IMR-90 (cell line): ENCODE data around the gene AQP1. TPM values are rescaled to one million over a fixed set of nuclear protein-coding genes. Genes with fewer than 3 reads are reported as not detected.
A peak's percentile ranks its signal among the peaks of the same experiment; 100 is the strongest.

Experiments
- ATAC-seq: fragments of 200-7000 bp; cut with Tn5 transposase; 2 replicates; pipeline ENCODE4 v1.9.1; 2020; ENCODE audit warnings: low read depth, mild to moderate bottlenecking, moderate library complexity
- BruUV-seq: library from RNA; stranded (reverse); fragments of 400-500 nt; replicated peaks from 2 replicates; lab custom pipeline; 2021; lab: Mats Ljungman, UMichigan
- CTCF ChIA-PET: fragments of 300-600 bp; formaldehyde crosslinking; extraction: SDS; loops from one replicate; lab custom pipeline; 2021; ENCODE audit warnings: antibody characterized with exemption; lab: Yijun Ruan, JAX
- POLR2A ChIA-PET: fragments of 300-600 bp; sonication (Branson Sonifier 250); formaldehyde crosslinking; loops from one replicate; lab custom pipeline; 2022; ENCODE audit warnings: antibody characterized with exemption; ENCODE audit not compliant: unreplicated experiment; lab: Charles Lee
- DNase-seq: peaks from one replicate; pipeline ENCODE4 v3.0.0; 2013
- H2AFZ ChIP-seq: replicated peaks from 2 replicates; pipeline ENCODE3; 2013; ENCODE audit warnings: low read length, mild to moderate bottlenecking; ENCODE audit not compliant: poor library complexity
- H2AK5ac ChIP-seq: 2 replicates; pipeline ENCODE4 v1.6.1; 2013; ENCODE audit warnings: low read depth, low read length, inconsistent platforms
- H2AK9ac ChIP-seq: replicated peaks from 2 replicates; pipeline ENCODE3; 2013; ENCODE audit warnings: mild to moderate bottlenecking, low read depth, low read length, moderate library complexity; ENCODE audit not compliant: poor library complexity
- H2BK120ac ChIP-seq: 2 replicates; pipeline ENCODE4 v1.6.1; 2013; ENCODE audit warnings: low read depth, low read length, inconsistent platforms
- H2BK15ac ChIP-seq: 3 replicates; pipeline ENCODE4 v1.6.1; 2013; ENCODE audit warnings: low read depth, low read length, inconsistent platforms
- H2BK20ac ChIP-seq: 2 replicates; pipeline ENCODE4 v1.6.1; 2013; ENCODE audit warnings: low read depth, mild to moderate bottlenecking, inconsistent platforms, low read length, moderate library complexity
- H2BK5ac ChIP-seq: 2 replicates; pipeline ENCODE4 v1.6.1; 2013; ENCODE audit warnings: mild to moderate bottlenecking, low read depth, low read length, inconsistent platforms; ENCODE audit not compliant: poor library complexity, severe bottlenecking
- H3K14ac ChIP-seq: replicated peaks from 2 replicates; pipeline ENCODE4 v1.6.1; 2013; ENCODE audit warnings: low read depth, low read length, inconsistent platforms
- H3K18ac ChIP-seq: 2 replicates; pipeline ENCODE4 v1.6.1; 2013; ENCODE audit warnings: low read depth, low read length, control low read depth
- H3K23ac ChIP-seq: 2 replicates; pipeline ENCODE4 v1.6.1; 2013; ENCODE audit warnings: low read depth, low read length, inconsistent platforms
- H3K27ac ChIP-seq: 2 replicates; pipeline ENCODE4 v1.5.1; 2013; ENCODE audit warnings: mild to moderate bottlenecking, control low read depth, low read length; ENCODE audit not compliant: insufficient read depth
- H3K27me3 ChIP-seq: 2 replicates; pipeline ENCODE4 v1.6.1; 2013; ENCODE audit warnings: low read length; ENCODE audit not compliant: control insufficient read depth, insufficient read depth
- H3K36me3 ChIP-seq: 2 replicates; pipeline ENCODE4 v1.6.1; 2013; ENCODE audit warnings: low read length, mixed read lengths; ENCODE audit not compliant: control insufficient read depth, insufficient read depth
- H3K4ac ChIP-seq: 2 replicates; pipeline ENCODE4 v1.6.1; 2013; ENCODE audit warnings: low read depth, low read length, inconsistent platforms
- H3K4me1 ChIP-seq: 2 replicates; pipeline ENCODE4 v1.6.1; 2013; ENCODE audit warnings: low read length, mixed read lengths; ENCODE audit not compliant: control insufficient read depth, insufficient read depth
- H3K4me2 ChIP-seq: 2 replicates; pipeline ENCODE4 v1.6.1; 2013; ENCODE audit warnings: low read depth, mild to moderate bottlenecking, control low read depth, low read length, moderate library complexity
- H3K4me3 ChIP-seq: 2 replicates; pipeline ENCODE4 v1.5.1; 2013; ENCODE audit warnings: low read depth, mild to moderate bottlenecking, control low read depth, low read length, moderate library complexity; ENCODE audit not compliant: insufficient read depth
- H3K56ac ChIP-seq: 2 replicates; pipeline ENCODE4 v1.6.1; 2013; ENCODE audit warnings: low read length, inconsistent platforms; ENCODE audit not compliant: insufficient read depth; ENCODE audit errors: extremely low read depth
- H3K79me1 ChIP-seq, 2 experiments: 2 replicates each; pipeline ENCODE4 v1.6.1; 2013; ENCODE audit warnings: low read length in 2 of 2, inconsistent platforms in 1 of 2, low read depth in 1 of 2
- H3K9ac ChIP-seq: 2 replicates; pipeline ENCODE4 v1.6.1; 2013; ENCODE audit warnings: low read depth, low read length, control low read depth
- H3K9me1 ChIP-seq: 2 replicates; pipeline ENCODE4 v1.6.1; 2013; ENCODE audit warnings: low read length, inconsistent platforms; ENCODE audit not compliant: insufficient read depth
- H3K9me3 ChIP-seq: 2 replicates; pipeline ENCODE4 v1.6.1; 2013; ENCODE audit warnings: low read length; ENCODE audit not compliant: control insufficient read depth, insufficient read depth
- H4K20me1 ChIP-seq: 2 replicates; pipeline ENCODE4 v1.6.1; 2013; ENCODE audit warnings: low read length, inconsistent platforms; ENCODE audit not compliant: insufficient read depth
- H4K5ac ChIP-seq: 2 replicates; pipeline ENCODE4 v1.6.1; 2013; ENCODE audit warnings: mild to moderate bottlenecking, low read depth, low read length, control low read depth
- H4K8ac ChIP-seq, 2 experiments: 2 replicates each; pipeline ENCODE4 v1.6.1; 2013; ENCODE audit warnings: low read depth in 2 of 2, low read length in 2 of 2, control low read depth in 1 of 2, inconsistent platforms in 1 of 2
- H4K91ac ChIP-seq: 2 replicates; pipeline ENCODE4 v1.6.1; 2013; ENCODE audit warnings: low read depth, low read length, inconsistent platforms; ENCODE audit not compliant: insufficient read depth
- BHLHE40 ChIP-seq: fragments of 150-350 bp; IDR thresholded peaks from 2 replicates; pipeline ENCODE4 v1.6.1; 2016; ENCODE audit warnings: mild to moderate bottlenecking, low read depth, low read length
- CEBPB ChIP-seq: IDR thresholded peaks from 2 replicates; pipeline ENCODE4 v1.6.1; 2012; ENCODE audit warnings: low read depth, low read length, improper control_type of control experiment
- CHD1 ChIP-seq: IDR thresholded peaks from 2 replicates; pipeline ENCODE4 v1.6.1; 2012; ENCODE audit warnings: low read depth, low read length, improper control_type of control experiment
- MAFK ChIP-seq: IDR thresholded peaks from 2 replicates; pipeline ENCODE4 v1.6.1; 2012; ENCODE audit warnings: low read depth, low read length, improper control_type of control experiment
- MXI1 ChIP-seq: IDR thresholded peaks from 2 replicates; pipeline ENCODE4 v1.6.1; 2012; ENCODE audit warnings: low read depth, mild to moderate bottlenecking, low read length, moderate library complexity, borderline replicate concordance
- NFE2L2 ChIP-seq: fragments of 150-350 bp; IDR thresholded peaks from 2 replicates; pipeline ENCODE4 v1.6.1; 2016; ENCODE audit warnings: low read depth, mild to moderate bottlenecking, low read length
- POLR2A ChIP-seq: IDR thresholded peaks from 2 replicates; pipeline ENCODE4 v1.6.1; 2012; ENCODE audit warnings: mild to moderate bottlenecking, low read depth, low read length
- RAD21 ChIP-seq: IDR thresholded peaks from 2 replicates; pipeline ENCODE4 v1.6.1; 2012; ENCODE audit warnings: low read length, improper control_type of control experiment
- RCOR1 ChIP-seq: IDR thresholded peaks from 2 replicates; pipeline ENCODE4 v1.6.1; 2012; ENCODE audit warnings: mild to moderate bottlenecking, low read length, improper control_type of control experiment; ENCODE audit not compliant: insufficient replicate concordance
- RFX5 ChIP-seq: IDR thresholded peaks from 2 replicates; pipeline ENCODE4 v1.8.0; 2012; ENCODE audit warnings: low read depth, mild to moderate bottlenecking, low read length, moderate library complexity
- SMC3 ChIP-seq: fragments of 150-350 bp; IDR thresholded peaks from 2 replicates; pipeline ENCODE4 v1.6.1; 2016; ENCODE audit warnings: low read depth, mild to moderate bottlenecking, antibody characterized with exemption, low read length, moderate library complexity
- USF2 ChIP-seq: fragments of 150-350 bp; IDR thresholded peaks from 2 replicates; pipeline ENCODE4 v1.6.1; 2017; ENCODE audit warnings: mild to moderate bottlenecking, antibody characterized with exemption, low read length, low read depth
- WGBS, 2 experiments: methylation state at CpG; one replicate each; pipeline versions ENCODE4 v1.1.5 to v1.1.7; 2013; ENCODE audit warnings: missing lambda C conversion rate in 2 of 2; ENCODE audit not compliant: insufficient read length in 1 of 2; ENCODE audit errors: extremely low coverage in 2 of 2; 5-methylcytosine and 5-hydroxymethylcytosine counted together
- dilution Hi-C: fragments of 300-500 bp; cut with HindIII; formaldehyde crosslinking; loops from one replicate; pipeline ENCODE4 v1.14.3; 2018; ENCODE audit warnings: low sequenced_read_pairs; ENCODE audit not compliant: unreplicated experiment
- in situ Hi-C: fragments of 300-500 bp; cut with MboI; formaldehyde crosslinking; loops from 3 replicates; pipeline ENCODE4 v1.14.3; 2019; ENCODE audit warnings: low sequenced_read_pairs, inconsistent platforms, mixed read lengths
- intact Hi-C: fragments of 100-400 bp; cut with micrococcal nuclease; formaldehyde crosslinking; loops from 2 replicates; pipeline ENCODE4 v1.10.0; 2022
- polyA plus RNA-seq, 3 experiments: library from polyadenylated mRNA; depleted of rRNA; stranded (reverse); fragments of >200 nt; gene quantifications; 2 replicates each; pipeline ENCODE4 v1.2.3, GENCODE V29; 2012; ENCODE audit warnings: low replicate concordance in 1 of 3
- total RNA-seq: library from RNA; depleted of rRNA; stranded (reverse); fragments of >200 nt; gene quantifications from 2 replicates; pipeline ENCODE4 v1.2.3, GENCODE V29; 2012

The AQP1 gene
- total and polyA plus RNA-seq, 2 of the 4 experiments (the other 2 are of a cell fraction), result 0.18 to 0.39 TPM

GRCh38 chr7:30969604-30969970, 57.9 kb downstream of the AQP1 start (continued):
- TF ChIP-seq USF2 (no peak), RAD21 (no peak), RFX5 (no peak)

- Histone ChIP-seq H3K36me3 (no peaks in the 10 kb centered on the region), H3K27ac (no peak overlapping the region), H4K91ac (no peak overlapping the region), H3K18ac (no peak overlapping the region), H3K4ac (no peak overlapping the region), H3K4me2 (no peak overlapping the region), H2BK120ac (no peak overlapping the region), H3K27me3 (peaks cover 62% of the 10 kb centered on the region), H2BK20ac (no peak overlapping the region), H3K9ac (no peak overlapping the region), H3K14ac (no peak overlapping the region), H4K5ac (no peak overlapping the region), H4K8ac (no peak overlapping the region), H3K4me3 (no peak overlapping the region), H3K4me1 (no peaks in the 10 kb centered on the region), H4K20me1 (no peaks in the 10 kb centered on the region), H2AK9ac (no peak overlapping the region), H2AK5ac (no peak overlapping the region), H3K23ac (no peak overlapping the region), H3K9me1 (no peaks in the 10 kb centered on the region), H2BK5ac (no peak overlapping the region), H2AFZ (peak overlapping the region; percentile 29), H3K56ac (no peak overlapping the region), H3K79me1 (no peaks in the 10 kb centered on the region), H2BK15ac (no peak overlapping the region), H3K9me3 (no peaks in the 10 kb centered on the region)
- ChIA-PET POLR2A (no interaction called here), CTCF (no interaction called here)
- DNase-seq (no peak), ATAC-seq (no peak)
- no peak for TF ChIP-seq CHD1
- TF ChIP-seq MXI1, result no peak
- no peak for TF ChIP-seq SMC3
- TF ChIP-seq BHLHE40, result no peak
- TF ChIP-seq RCOR1, result no peak
- TF ChIP-seq CEBPB, result no peak
- TF ChIP-seq POLR2A, result no peak
- no peak for TF ChIP-seq MAFK
- no peak for TF ChIP-seq NFE2L2
- TF ChIP-seq RAD21, result no peak
- intact Hi-C loops, result no loop called here
- WGBS, 2 experiments, result 72% methylated on average over 3 of the region's 5 CpGs; no CpG with 5 or more reads in 1 of the 2 experiments
- in situ Hi-C loops, result no loop called here
- dilution Hi-C loops, result no loop called here
- no TSS peak for BruUV-seq
These were observed 58.4 kb downstream of the AQP1 start for GRCh38 chr7:30970074-30970473.
